ENCODE measurements around the gene CDCA3.

GRCh38 chr12:6853626-6854025 is 2.5 kb upstream of the CDCA3 start:
- TF ChIP-seq CTCF (IDR thresholded peaks at IDR 0.05) (no peak), POLR2A (IDR thresholded peaks at IDR 0.05) (no peak)

All from thyroid gland (tissue), 4 donors.